Activated naive CD8-positive, alpha-beta T cell treated with anti-CD3 and anti-CD28 coated beads, Interleukin-2, amount 10 ng/mL, durations not matched to agents 7 days and 5 days (primary cell): ENCODE results near the gene PRPH. TPM values are rescaled to one million over a fixed set of nuclear protein-coding genes. Genes with fewer than 3 reads are reported as not detected.
"Not testable (repeated sequence)": the region's sequence is repeated elsewhere in the genome, so short reads cannot be mapped to it uniquely, and the experiment has no call there.

Experiments
- ATAC-seq: fragments of 150-1000 bp; cut with Tn5 transposase; one replicate; pipeline ENCODE4 v1.10.0; 2021; ENCODE audit warnings: low read depth, moderate library complexity
- POLR2A ChIA-PET: fragments of 350-600 bp; sonication (Branson Sonifier 250); formaldehyde crosslinking; loops from one replicate; lab custom pipeline; 2021; ENCODE audit warnings: antibody characterized with exemption; lab: Charles Lee
- DNase-seq: peaks from one replicate; pipeline ENCODE4 v3.0.0; 2021
- H3K27ac Mint-ChIP-seq: one replicate; pipeline ENCODE4 v1.8.0; 2022; ENCODE audit warnings: mild to moderate bottlenecking, mixed read lengths
- H3K27me3 Mint-ChIP-seq: one replicate; pipeline ENCODE4 v1.8.0; 2022; ENCODE audit warnings: mild to moderate bottlenecking, moderate library complexity, mixed read lengths
- H3K36me3 Mint-ChIP-seq: one replicate; pipeline ENCODE4 v1.8.0; 2021; ENCODE audit warnings: mild to moderate bottlenecking, mixed read lengths
- H3K4me1 Mint-ChIP-seq: one replicate; pipeline ENCODE4 v1.8.0; 2021; ENCODE audit warnings: mixed read lengths
- H3K4me3 Mint-ChIP-seq: one replicate; pipeline ENCODE4 v1.8.0; 2022; ENCODE audit warnings: mild to moderate bottlenecking, moderate library complexity, mixed read lengths
- H3K9me3 Mint-ChIP-seq: one replicate; pipeline ENCODE4 v1.8.0; 2021; ENCODE audit warnings: mixed read lengths
- total RNA-seq, 2 experiments: library from RNA; stranded (reverse); gene quantifications; one replicate each; pipeline ENCODE4 v1.2.3, GENCODE V29; 2021

The PRPH gene
- total RNA-seq, 2 experiments from 2014 or later = 0.67 TPM; not detected in 1

DNA sequence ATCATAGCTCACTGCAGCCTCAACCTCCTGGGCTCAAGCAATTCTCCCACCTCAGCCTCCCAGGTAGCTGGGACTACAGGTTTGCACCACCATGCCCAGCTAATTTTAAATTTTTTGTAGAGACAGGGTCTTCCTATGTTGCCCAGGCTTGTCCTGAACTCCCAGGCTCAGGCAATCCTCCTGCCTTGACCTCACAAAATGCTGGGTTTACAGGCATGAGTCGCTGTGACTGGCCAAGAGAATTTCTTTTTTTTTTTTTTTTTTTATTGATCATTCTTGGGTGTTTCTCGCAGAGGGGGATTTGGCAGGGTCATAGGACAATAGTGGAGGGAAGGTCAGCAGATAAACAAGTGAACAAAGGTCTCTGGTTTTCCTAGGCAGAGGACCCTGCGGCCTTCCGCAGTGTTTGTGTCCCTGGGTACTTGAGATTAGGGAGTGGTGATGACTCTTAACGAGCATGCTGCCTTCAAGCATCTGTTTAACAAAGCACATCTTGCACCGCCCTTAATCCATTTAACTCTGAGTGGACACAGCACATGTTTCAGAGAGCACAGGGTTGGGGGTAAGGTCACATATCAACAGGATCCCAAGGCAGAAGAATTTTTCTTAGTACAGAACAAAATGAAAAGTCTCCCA lies 12.1 kb upstream of the PRPH start:
- H3K4me1 Mint-ChIP-seq, ATAC-seq, POLR2A ChIA-PET: not testable (repeated sequence)

DNA sequence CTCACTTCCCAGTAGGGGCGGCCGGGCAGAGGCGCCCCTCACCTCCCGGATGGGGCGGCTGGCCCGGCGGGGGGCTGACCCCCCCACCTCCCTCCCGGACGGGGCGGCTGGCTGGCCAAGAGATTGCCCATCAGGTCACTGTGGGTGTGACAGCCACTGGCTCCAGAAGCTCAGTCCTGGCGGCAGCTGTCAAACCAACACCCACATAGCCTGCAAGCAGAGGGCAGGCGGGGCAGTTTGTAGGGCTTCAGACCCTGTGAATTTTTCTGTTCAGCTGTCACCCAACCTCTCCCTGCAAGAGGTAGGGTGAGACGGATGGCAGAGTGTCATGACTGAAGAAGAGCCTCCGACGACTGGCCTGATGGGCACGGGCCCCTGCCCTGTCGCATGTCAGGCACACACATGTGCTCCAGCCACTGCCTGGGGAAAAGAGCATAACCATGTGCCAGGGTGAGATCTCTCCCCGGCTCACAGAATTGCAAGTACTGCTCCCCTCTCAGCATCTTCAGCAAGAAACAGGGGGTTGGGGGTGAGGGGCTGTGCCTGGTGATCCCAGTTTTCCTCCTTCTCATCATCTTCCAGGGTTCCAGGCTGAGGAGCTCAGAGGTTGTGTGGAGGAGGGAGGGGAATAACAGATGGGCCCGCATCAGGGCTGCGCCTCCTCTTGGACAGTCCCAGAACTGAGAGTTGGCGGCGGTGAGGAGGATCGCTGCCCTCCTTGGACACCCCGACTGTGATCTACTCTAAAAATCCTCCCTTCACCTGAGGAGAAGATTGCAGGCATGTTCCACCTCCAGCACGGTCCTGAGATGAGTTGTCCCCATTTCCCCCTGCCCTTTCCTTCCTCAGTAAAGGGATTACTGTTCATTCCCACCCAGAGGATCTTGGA lies 11.2 kb upstream of the PRPH start:
- Mint-ChIP-seq H3K36me3 (no peaks in the 10 kb centered on the region), H3K9me3 (no peaks in the 10 kb centered on the region), H3K4me3 (no peak overlapping the region), H3K4me1 (peaks cover 1% of the 10 kb centered on the region), H3K27ac (no peak overlapping the region), H3K27me3 (peaks cover 35% of the 10 kb centered on the region)
- POLR2A ChIA-PET = interaction anchor here (1.5 kb wide), 1 partner anchor 39 kb away, joined by 5 read pairs; the partner anchor contains the start of gene TROAP
- ATAC-seq = no peak
- DNase-seq = peak; percentile 21

More for the DNA sequence above, 12.1 kb upstream of the PRPH start:
- H3K36me3 Mint-ChIP-seq, H3K9me3 Mint-ChIP-seq, H3K4me3 Mint-ChIP-seq, DNase-seq, H3K27ac Mint-ChIP-seq: not testable (repeated sequence)
- peaks cover 31% of the 10 kb centered on the region for H3K27me3 Mint-ChIP-seq

DNA sequence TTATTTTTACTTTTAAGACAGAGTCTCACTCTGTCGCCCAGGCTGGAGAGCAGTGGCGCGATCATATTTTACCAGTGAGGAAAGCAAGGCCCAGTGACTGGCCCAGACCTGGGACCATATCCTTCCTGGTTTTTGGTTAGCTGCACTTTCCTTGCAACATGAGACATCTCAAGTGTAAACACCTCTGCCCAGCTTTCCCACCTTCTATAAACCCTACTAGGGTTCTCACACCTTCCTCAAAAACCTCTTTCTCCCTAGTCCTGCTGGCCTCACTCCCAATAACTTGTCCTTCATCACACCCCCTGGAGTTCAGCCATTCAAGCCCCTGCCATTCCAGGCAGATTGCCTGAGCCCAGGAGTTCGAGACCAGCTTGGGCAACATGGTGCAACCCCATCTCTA lies 10.3 kb upstream of the PRPH start:
- Mint-ChIP-seq H3K36me3 (no peaks in the 10 kb centered on the region), H3K27me3 (peaks cover 31% of the 10 kb centered on the region), H3K27ac (no peak overlapping the region), H3K9me3 (no peaks in the 10 kb centered on the region), H3K4me3 (no peak overlapping the region), H3K4me1 (peaks cover 1% of the 10 kb centered on the region)
- POLR2A ChIA-PET = interaction anchor here (1.5 kb wide), 1 partner anchor 38 kb away, joined by 5 read pairs; the partner anchor contains the start of gene TROAP
- peak; percentile 16 for DNase-seq
- ATAC-seq = no peak

DNA sequence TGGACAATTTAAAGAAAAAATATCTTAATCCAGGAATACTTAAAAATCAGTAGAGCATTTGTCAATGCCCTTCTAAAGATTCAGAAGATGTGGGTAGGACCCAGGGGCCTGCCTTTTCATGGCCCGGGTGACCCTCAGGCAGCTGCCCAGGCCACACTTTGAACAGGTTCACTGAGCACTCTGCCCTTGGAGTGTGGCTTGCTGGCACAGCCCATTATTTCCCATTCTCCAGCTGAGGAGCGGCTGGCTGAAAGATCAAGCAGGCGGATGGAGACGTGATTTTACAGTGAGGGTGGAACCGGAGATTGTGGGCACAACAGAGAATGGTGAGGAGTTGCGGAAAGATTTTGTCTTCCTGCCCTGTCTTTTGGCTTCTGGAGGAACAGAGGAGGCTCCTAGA lies 7.1 kb upstream of the PRPH start:
- Mint-ChIP-seq H3K27ac (no peak overlapping the region), H3K4me1 (peaks cover 1% of the 10 kb centered on the region), H3K4me3 (no peak overlapping the region), H3K27me3 (peaks cover 35% of the 10 kb centered on the region), H3K36me3 (no peaks in the 10 kb centered on the region), H3K9me3 (no peaks in the 10 kb centered on the region)
- ATAC-seq = no peak
- POLR2A ChIA-PET = no interaction called here
- peak; percentile 6 for DNase-seq

DNA sequence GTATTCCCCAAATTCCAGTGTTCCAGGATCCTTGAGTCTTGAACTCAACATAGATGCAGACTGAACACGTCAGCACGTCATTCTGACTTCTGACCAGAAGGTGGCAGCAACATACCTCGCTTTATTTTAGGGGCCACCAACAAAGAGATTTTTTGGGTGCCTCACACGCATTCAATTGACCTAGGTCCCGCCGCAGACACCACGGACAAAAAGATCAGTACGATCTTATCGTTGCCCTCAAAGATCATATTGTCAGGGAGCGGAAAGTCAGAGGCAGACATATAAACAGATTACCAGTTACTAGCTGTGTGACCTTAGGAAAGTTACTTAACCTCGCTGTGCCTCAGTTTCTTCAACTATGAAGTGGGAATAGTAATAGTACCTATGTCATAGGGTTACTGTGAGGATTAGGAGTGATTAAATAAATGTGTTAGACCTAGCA lies 6.5 kb upstream of the PRPH start:
- H3K36me3 Mint-ChIP-seq = no peaks in the 10 kb centered on the region
- POLR2A ChIA-PET = interaction anchor here (0.9 to 1.5 kb wide), 3 partner anchors 23 to 54 kb away, joined by 3 to 6 read pairs (median 4); partner anchors contain the start of gene TROAP
- peak; percentile 59 for ATAC-seq
- no peak overlapping the region for H3K27ac Mint-ChIP-seq
- peak; percentile 67 for DNase-seq
- H3K4me1 Mint-ChIP-seq = peaks cover 1% of the 10 kb centered on the region
- no peak overlapping the region for H3K4me3 Mint-ChIP-seq
- peaks cover 39% of the 10 kb centered on the region for H3K27me3 Mint-ChIP-seq
- H3K9me3 Mint-ChIP-seq = no peaks in the 10 kb centered on the region

DNA sequence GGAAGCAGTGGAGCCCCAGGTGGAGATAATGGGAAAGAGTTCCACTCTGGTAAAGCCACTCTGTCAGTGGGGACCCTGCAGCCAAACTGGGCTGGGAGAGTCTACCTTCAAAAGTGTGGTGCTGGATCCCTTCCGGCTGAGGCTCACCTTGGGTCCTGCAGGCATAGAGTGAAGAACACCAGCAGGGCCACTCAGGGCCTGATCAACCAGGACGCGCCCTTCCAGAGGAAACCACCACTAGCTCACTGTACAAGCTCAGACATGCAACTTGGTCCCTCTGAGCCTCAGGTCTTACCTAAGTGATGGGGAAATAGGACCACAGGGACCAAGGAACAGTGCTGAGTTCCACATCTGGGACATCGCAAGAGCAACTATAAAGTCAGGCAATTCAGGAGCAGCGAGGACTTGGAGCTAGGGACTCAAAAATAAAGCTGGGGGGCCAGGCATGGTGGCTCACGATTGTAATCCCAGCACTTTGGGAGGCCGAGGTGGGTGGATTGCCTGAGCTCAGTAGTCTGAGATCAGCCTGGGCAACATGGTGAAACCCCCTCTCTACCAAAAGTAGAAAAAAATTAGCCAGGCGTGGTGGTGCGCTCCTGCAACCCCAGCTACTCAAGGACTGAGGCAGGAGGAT lies 5.9 kb upstream of the PRPH start:
- Mint-ChIP-seq H3K36me3 (no peaks in the 10 kb centered on the region), H3K4me1 (peaks cover 1% of the 10 kb centered on the region), H3K9me3 (no peaks in the 10 kb centered on the region), H3K4me3 (no peak overlapping the region), H3K27ac (no peak overlapping the region), H3K27me3 (peaks cover 42% of the 10 kb centered on the region)
- POLR2A ChIA-PET = interaction anchor here (0.9 to 1.5 kb wide), 3 partner anchors 24 to 53 kb away, joined by 3 to 6 read pairs (median 4); partner anchors contain the start of gene TROAP
- no peak for ATAC-seq
- DNase-seq = no peak

DNA sequence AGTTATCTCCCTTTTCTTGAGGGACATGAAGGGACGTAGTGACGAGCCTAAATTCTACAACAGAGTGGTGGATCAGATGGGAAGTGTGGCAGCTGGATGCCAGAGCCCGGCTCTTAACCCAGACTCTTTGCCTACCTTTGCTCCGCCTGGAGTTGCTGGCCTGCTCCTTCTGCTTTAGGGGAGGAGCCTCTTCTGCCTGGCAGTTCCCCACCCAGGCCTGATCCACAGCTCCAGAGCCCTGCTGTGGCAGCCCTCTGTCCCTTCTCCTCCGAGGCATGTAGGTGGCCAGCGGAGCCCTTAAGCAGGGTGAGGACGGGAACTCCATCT lies 2.3 kb upstream of the PRPH start:
- no peak for DNase-seq
- ATAC-seq = no peak
- no peaks in the 10 kb centered on the region for H3K9me3 Mint-ChIP-seq
- no peak overlapping the region for H3K4me3 Mint-ChIP-seq
- peaks cover 10% of the 10 kb centered on the region for H3K4me1 Mint-ChIP-seq
- POLR2A ChIA-PET = no interaction called here
- H3K27me3 Mint-ChIP-seq = peaks cover 55% of the 10 kb centered on the region
- H3K36me3 Mint-ChIP-seq = no peaks in the 10 kb centered on the region
- no peak overlapping the region for H3K27ac Mint-ChIP-seq

DNA sequence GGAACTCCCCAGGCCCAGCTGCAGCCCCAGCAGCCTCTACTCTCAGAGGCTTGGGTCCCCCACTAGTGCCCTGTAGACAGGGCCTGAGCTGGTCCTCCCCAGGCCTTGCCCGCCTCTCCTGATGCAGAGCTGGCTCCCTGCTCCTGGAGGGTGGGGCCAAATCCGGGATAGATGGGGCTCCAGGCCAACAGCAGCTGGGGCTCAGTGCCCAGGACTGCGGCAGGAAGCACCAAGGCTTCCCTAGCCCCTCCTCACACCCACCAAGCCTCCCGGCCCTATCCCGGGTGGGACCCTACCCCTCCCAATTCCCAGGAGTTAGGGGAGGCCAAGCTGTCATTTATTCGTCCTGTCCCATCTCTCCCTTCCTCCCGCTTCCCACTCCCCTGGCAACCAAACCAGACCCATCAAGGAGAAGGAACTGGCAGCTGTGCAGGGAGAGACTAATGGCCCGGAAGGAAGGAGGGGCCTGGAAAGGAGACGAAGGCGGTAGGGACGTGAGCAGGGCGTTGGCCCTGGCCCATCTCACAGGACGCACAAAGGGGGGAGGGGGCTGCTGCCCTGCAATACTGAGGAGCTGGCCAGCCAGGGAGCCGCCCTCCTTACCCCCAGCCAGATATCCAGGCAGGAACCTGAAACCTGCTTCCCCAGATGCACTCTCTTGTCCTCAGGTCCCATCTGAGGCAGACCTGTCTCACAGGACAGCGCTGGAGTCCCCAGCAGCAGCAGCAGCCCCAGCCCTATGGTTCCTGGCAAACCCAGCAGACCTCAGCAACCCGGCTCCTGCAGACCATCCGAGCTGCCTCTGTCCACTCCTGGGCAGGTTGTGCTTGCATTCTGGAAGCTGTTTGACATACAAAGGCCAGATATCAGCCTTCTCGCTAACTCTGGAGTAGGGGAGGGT lies 1.6 kb upstream of the PRPH start:
- peaks cover 56% of the 10 kb centered on the region for H3K27me3 Mint-ChIP-seq
- DNase-seq = no peak
- no peak overlapping the region for H3K27ac Mint-ChIP-seq
- no peak for ATAC-seq
- POLR2A ChIA-PET = no interaction called here
- no peaks in the 10 kb centered on the region for H3K36me3 Mint-ChIP-seq
- H3K9me3 Mint-ChIP-seq = no peaks in the 10 kb centered on the region
- peaks cover 10% of the 10 kb centered on the region for H3K4me1 Mint-ChIP-seq
- H3K4me3 Mint-ChIP-seq = no peak overlapping the region

DNA sequence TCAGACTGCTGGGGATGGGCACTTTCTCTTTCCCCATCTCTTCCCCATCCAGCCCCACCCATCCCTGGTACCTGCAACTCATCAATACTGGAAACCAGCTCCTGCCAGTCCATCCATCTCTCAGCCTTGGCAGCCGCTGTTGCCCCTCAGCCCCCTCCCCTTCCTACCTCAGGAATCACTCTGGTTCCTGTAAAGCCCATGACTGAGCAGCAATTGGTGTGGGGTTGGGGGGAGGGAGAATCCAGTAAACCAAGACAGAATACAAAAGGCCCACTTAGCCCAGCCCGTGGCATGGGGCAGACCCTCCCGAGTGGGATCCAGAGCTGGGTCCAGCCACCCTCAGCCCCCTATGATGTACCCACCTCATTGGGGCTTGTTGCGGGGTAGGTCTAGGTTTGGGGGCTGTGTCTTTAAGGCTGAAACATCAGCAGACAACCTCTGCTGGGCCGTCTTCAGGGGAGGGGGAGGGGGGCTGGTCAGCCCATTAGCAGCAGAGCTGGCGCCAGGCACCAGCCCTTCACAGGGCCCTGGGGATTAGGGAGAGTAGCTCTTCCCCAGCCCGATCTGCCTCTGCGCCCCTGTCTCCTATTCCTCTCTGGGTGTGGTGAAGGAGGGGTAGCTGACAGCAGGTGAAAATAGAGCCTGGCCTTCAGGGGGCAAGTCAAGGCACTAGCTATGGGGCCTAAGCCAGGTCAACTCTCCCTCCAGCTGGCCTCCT lies 702 bp upstream of the PRPH start:
- H3K27ac Mint-ChIP-seq = no peak overlapping the region
- H3K27me3 Mint-ChIP-seq = peaks cover 64% of the 10 kb centered on the region
- no peak overlapping the region for H3K4me3 Mint-ChIP-seq
- peaks cover 10% of the 10 kb centered on the region for H3K4me1 Mint-ChIP-seq
- DNase-seq (no peak), ATAC-seq (no peak)
- no peaks in the 10 kb centered on the region for H3K36me3 Mint-ChIP-seq
- POLR2A ChIA-PET = interaction anchor here (1.3 kb wide), 1 partner anchor 163 kb away, joined by 4 read pairs; the partner anchor contains the start of gene TUBA1B
- no peaks in the 10 kb centered on the region for H3K9me3 Mint-ChIP-seq

DNA sequence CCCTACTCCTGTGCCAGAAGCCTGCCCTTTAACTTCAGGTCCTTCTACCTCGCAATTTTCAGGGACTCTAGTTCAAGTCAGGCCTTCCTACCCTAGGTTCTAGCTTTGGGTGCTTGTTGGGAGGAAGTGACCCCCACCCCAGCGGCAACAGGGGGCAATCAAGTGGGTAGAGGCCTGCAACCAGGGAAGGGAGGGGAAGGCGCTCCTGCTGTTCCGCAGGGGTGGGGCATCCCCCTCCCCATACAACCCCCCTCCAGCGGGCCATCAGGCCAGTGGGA lies 204 bp upstream of the PRPH start:
- H3K4me3 Mint-ChIP-seq = no peak overlapping the region
- POLR2A ChIA-PET = interaction anchor here (0.6 to 1.4 kb wide), 3 partner anchors 29 to 184 kb away, joined by 3 to 4 read pairs (median 4); partner anchors contain the start of genes LMBR1L and TUBA1B
- no peak overlapping the region for H3K27ac Mint-ChIP-seq
- no peaks in the 10 kb centered on the region for H3K9me3 Mint-ChIP-seq
- peaks cover 10% of the 10 kb centered on the region for H3K4me1 Mint-ChIP-seq
- H3K27me3 Mint-ChIP-seq = peaks cover 65% of the 10 kb centered on the region
- DNase-seq (no peak), ATAC-seq (no peak)
- no peaks in the 10 kb centered on the region for H3K36me3 Mint-ChIP-seq

DNA sequence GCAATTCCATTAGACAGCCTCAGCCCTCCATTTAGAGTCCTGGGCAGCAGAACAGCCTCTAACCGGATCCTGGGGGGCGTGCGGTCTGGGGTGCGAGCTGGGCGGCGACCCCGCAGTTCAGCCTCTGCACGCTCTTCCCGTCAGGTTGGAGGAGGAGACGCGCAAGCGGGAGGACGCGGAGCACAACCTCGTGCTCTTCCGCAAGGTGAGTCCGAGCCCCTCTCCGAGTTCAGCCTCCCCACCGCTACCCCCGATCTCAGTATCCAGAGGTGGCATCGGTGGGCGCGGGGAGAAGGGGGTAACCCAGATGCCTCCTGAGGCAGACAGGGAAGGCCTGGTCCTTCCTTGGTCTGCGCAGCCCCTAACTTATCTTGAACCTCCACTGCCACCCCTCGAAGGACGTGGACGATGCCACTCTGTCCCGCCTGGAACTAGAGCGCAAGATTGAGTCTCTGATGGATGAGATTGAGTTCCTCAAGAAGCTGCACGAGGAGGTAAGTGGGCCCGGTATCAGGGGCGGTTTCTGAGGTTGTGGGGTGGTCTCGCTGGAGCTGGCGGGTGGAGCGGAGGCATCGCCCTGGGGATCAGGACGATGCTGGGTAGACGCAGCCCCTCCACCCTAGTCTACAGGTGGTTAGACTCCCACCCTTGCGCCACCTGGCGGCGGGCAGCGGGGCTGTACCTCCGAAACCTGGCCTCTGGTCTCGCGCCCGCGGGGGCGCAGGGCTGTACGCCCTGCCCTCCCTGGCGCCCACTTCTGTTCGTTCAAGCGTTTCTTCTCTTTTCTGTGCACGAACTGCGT lies 1.3 kb downstream of the PRPH start:
- H3K36me3 Mint-ChIP-seq = no peaks in the 10 kb centered on the region
- H3K27ac Mint-ChIP-seq = no peak overlapping the region
- no peaks in the 10 kb centered on the region for H3K9me3 Mint-ChIP-seq
- ATAC-seq = peak; percentile 73
- peaks cover 10% of the 10 kb centered on the region for H3K4me1 Mint-ChIP-seq
- H3K4me3 Mint-ChIP-seq = peak overlapping the region; percentile 72
- POLR2A ChIA-PET = interaction anchor here (1.1 to 2.4 kb wide), 4 partner anchors 27 to 35 kb away, joined by 3 to 7 read pairs (median 4); partner anchors contain the start of gene TROAP
- peak; percentile 82 for DNase-seq
- H3K27me3 Mint-ChIP-seq = peaks cover 62% of the 10 kb centered on the region
